NCI-H526 treated with DMSO at 0.1 percent for 48 hours (cell line): ENCODE results near the gene NFIX.
A peak's percentile ranks its signal among the peaks of the same experiment; 100 is the strongest.

Source experiments
- DNase-seq: peaks from one replicate; lab custom pipeline; 2025; lab: John Stamatoyannopoulos, UW

Gene NFIX

DNA sequence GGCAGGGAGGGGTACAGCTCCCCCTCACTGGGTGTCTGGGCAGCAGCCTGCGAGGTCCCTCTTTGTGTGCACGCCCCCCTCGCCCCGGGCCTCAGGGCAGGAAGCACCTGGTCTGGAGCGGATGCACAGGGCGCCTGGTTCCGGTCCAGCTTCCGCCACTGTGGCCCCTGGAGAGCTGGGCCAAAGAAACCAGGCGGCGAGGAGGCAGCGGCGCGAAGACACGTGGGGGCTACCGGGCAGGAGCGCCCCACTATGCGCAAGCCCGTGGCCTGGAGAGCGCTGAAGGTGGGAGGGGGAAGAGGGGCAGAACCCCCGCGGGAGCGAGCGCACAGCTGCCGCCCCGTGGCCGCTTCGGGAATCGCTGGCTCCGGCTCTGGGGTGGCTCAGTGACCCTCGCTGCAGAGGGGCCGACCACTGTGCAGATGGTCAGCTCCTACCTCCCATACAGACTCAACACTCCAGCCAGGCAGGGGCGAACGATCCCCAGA, 109.1 kb downstream of the NFIX start:
- DNase-seq, result no peak

GRCh38 chr19:13104848-13105711, 109.8 kb downstream of the NFIX start:
- DNase-seq, result no peak

DNA sequence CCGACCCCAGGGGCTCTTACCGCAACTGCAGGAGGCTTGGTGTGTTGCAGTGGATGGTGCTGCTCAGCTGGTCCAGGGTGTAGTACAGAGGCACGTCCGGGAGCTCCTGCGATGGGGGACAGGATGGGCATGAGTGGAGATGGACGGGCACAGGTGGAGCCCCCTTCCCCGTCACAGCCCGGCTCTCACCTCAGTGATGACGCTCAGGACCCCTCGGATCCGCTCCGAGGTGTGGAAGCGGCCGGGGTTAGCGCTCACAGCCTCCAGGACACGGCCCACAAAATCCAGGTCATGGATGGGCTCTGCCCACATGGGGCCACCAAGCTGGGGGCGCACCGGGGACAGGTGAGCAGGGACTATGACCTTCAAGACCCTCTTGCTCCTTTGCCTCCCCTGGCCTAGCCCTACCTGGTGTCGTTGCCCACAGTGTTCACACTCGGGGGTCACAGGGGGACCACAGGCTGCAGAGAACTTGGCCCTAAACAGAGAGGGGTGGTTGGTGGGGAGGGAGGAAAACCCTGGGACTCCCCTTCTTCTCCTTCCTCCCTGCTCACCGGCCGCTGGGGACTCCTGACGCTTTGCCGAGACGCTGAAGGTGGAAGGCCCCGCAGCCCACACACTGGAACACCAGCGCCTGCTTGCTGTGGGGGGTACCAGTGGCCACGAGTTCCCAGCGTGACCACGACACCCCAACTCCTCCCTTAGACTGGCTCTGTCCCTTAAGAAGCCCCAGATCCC, 114.3 kb downstream of the NFIX start:
- no peak for DNase-seq

- DNase-seq, result no peak
Observed at GRCh38 chr19:13110099-13110610, 114.9 kb downstream of the NFIX start.

DNA sequence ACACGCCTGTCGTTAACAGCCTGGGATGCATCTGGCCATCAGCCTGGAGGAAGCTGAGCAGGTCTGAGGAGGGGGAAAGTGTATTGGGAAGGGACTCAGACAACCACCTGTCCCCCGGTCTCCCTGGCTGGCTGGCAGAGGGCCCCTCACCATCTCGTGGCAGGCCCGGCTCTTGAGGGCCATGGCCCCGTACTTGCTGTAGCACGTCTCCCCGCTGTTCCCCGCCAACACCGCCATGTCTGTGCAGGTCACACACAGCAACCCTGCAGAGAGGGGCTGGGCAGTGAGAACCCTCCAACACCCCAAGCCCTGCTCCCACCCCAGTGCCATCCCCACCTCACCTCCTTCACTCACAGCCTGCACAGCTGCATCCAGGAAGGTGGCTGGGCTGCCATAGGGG, 117.3 kb downstream of the NFIX start:
- no peak for DNase-seq

- DNase-seq, result no peak
Observed at GRCh38 chr19:13115936-13116281, 120.6 kb downstream of the NFIX start.

- peak; percentile 54 for DNase-seq
Observed at GRCh38 chr19:13116282-13117175, 121.3 kb downstream of the NFIX start, which contains the start of gene TRMT1. TRMT1 (minus strand) TSS chr19:13116740; CDS start chr19:13116399, 341 bp downstream.

- DNase-seq, result no peak
Observed at GRCh38 chr19:13117176-13117771, 122.0 kb downstream of the NFIX start.

GRCh38 chr19:13117772-13118423, 122.6 kb downstream of the NFIX start, which contains the start of gene NACC1:
NACC1 (plus strand) TSS chr19:13118264; CDS start chr19:13135208, 16,944 bp downstream.
- peak; percentile 54 for DNase-seq

DNA sequence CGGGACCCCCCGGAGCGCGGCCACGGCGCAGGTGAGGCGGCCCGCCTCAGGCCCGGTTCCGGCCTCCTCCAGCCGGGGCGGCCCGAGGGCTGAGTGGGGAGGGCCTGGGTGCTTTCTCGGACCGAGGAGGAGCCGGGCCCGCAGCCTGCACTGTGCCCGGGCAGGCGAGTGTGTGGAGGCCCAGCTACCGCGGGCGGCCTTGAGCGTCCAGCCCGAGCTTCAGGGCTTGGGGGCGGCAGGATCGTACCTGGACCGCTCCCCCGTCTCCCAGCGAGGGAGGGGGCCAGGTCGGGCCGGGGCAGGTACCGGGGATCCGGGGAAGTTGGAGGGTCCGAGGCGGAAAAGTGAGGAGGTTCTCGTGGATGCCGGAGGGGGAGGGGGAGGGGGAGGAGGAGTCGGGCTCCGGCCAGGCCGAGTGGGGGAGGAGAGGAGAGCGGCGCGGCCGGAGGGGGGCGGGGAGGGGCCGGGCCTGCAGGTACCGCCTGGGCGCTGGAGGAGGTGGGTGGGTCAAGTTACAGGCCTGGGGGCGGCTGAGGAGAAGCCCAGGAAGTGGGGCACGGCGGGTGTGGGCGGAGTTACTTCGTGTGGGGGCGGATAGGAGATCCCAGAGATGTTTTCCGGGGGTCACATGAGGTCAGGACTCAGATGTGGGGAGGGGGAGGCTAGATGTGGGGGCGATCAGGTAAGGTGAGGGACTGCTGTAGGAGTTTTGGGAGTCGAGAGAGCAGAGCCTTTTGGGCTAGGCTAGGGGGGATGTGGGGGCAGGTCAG, 123.3 kb downstream of the NFIX start:
- no peak for DNase-seq

DNA sequence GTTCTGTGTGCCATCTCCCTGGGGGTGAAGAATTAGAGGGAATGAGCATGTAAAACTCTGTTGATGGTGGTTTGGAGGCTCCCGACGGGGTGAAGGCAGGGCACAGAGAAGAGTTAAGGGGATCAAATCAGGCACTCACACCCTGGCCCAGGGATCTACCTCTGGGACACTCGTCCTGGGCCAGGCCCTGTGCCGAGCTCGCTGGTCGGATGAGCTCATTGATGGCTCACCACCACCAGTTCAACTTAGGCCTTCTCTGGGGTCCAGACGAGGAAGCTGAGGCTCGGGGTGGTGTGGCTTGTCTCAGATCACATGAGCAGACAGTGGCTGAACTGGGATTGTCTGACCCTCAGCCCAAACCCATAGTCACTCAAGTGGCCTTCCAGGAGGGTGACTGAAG, 124.4 kb downstream of the NFIX start:
- no peak for DNase-seq

DNA sequence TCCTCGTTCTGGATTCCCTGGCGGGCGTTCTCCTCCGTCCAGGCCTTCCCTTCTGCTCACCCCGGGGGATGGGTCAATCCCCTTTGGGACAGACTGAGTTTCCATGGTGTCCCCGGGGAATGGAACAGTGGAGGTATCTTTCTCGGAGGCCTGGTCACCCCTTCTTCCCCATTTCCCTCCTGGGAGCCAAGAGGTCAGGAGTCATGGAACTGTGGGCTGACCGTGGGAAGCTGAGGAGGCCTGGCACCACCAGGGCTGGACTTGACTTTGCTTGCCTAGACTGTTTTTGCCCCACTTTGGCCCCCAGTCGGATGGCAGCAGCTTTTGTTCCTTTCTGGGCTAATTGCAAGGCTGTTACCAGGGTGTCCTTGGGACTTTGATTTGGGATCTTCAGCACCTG, 124.8 kb downstream of the NFIX start:
- no peak for DNase-seq

- DNase-seq, result no peak
Observed at GRCh38 chr19:13120817-13121216, 125.5 kb downstream of the NFIX start.

- no peak for DNase-seq
Observed at GRCh38 chr19:13121551-13122274, 126.4 kb downstream of the NFIX start.

DNA sequence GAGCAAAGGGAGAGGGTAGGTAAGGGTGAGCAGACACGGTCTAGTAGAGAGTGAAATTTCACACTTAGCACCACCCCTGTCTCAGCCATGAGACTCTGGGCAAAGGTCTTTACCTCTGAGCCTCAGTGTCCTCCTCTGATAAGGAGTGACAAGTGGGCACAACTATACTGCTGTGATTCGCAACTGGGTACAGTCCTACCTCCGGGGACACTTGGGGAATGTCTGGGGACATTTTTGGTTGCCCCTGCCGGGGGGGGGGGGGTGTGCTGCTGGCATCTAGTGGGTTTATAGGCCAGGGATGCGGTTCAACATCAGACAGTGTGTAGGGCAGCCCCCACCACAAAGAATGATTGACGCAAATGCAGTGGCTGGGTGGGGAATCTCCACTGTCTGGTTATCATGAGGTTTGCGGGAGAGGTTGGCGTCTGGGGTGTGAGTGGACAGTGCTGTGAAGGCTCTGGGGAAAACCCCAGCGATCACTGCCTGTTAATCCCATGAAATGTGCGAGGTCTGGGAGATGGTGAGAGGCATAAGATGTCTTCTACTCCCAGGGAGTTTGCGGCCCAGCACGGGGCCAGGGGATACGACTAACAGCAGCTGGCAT, 127.1 kb downstream of the NFIX start:
- no peak for DNase-seq

DNA sequence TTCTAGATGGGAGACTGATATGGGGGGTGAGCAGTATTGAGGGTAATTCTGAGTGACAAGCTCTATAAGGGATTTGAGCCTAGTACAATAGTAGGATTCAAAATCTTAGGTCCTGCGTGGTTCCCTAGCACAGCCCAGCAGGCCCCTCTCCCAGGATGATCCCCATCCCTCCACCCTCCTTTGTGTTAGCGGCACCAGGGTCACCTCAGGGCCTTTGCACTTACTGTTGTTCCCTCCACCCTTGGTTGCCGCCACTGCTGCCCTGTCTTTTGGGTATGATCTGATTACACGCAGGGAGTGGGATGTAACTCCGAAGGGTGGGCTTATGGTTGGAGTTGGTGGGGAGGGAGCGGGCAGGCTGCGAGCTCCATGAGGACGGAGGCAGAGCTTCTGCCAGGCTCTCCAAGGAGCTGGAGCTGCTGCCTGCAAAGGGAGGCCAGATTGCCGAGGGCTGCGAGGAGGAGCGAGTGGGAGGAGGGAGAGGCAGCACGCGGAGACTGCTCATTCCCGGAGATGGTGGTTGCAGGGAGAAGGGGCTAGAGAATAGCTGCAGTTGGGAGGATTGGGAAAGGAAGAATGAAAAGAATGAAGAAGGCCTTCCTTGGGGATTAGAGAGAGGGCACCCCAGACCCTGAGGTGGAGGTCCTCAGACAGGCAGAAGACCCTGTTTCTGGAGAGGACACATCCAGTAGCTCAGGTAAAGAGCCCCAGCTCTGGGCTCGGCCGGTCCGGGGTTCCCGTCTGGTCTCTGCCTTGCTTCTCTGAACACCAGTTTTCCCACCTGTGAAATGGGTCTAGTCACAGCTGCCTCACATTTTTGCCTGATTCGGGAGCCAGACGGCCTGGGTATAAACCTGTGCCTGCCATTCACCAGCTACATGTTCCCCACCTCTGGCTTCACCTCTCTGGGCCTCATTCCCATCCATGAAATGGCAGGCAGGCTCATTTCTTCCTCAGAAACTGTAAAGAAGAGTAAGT, 128.0 kb downstream of the NFIX start:
- no peak for DNase-seq

- DNase-seq, result no peak
Observed at GRCh38 chr19:13127051-13127450, 131.8 kb downstream of the NFIX start.
